ENCODE measurements around the gene ALDOC.

Gene ALDOC

DNA sequence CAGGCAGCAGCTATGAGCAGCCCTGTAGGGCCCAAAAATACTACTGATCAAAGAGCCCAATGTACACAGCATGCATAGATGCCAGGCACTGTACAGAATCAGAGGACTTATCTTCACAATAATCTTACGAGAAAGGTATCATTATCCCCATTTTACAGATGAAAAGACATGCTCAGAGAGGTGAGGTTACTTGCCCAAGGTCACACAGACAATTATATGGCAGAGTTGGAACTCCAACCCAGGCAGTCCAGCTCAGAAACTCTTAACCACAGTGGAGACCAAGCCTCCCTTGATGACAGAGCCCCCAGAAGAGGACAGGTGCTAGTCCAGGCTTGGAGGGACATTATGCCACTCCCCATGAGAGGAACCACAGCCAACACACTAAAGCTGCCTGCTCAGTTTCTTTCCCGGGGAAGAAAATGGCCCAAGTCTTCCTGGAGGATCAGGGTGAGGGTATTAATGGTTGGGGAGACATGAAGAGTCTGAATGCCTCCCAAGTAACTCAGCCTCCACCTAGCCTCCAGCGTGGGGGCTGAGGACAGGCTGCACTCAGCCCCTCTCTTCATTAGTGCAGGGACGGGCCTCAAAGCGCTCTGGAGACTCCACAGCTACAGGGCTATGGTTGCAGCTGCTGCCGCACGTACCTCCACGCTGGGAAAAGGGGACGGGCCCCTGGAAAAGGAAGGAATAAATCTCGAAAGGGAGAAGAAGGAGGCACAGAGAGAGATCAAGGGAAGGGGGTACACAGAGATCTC lies 25.1 kb downstream of the ALDOC start:
- DNase-seq: no peak

- no peak for DNase-seq
Measured at GRCh38 chr17:28550858-28551257, 25.8 kb downstream of the ALDOC start.

GRCh38 chr17:28549236-28550132 lies 27.2 kb downstream of the ALDOC start:
- no peak for DNase-seq

DNA sequence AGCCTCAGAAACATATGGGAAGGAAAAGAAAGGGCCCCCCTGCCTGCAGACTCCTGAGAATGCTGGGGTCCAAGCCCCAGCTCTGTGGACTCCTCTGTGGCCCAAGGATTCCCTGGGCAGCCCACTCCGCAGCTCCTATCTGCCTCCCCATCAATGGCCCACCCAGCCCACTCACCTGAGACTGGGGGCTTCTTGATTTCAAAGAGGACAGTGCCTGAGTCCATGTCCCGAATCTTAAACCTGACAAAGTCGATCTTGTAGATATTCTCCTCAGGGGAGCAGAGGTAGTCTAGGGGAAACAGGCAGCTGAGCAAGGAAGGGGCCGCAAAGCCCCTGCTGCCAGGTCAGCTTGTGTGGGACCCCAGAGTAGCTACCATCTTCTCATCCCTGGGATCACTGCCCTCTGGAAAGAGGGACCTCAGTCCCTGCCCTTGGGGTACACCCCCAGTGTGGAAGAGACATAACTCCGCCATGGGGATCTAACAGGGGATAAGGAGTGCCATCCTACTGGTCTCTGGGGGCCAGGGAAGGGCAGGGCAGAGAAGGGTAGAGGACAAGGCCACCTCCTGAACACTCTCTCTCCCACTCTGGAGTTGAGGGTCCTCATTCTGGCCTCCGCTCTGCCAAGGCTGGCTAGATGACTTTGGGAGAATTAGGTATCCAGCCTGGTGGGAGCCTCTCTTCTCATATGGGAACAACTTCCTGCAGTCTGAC lies 28.1 kb downstream of the ALDOC start:
- DNase-seq: no peak

DNA sequence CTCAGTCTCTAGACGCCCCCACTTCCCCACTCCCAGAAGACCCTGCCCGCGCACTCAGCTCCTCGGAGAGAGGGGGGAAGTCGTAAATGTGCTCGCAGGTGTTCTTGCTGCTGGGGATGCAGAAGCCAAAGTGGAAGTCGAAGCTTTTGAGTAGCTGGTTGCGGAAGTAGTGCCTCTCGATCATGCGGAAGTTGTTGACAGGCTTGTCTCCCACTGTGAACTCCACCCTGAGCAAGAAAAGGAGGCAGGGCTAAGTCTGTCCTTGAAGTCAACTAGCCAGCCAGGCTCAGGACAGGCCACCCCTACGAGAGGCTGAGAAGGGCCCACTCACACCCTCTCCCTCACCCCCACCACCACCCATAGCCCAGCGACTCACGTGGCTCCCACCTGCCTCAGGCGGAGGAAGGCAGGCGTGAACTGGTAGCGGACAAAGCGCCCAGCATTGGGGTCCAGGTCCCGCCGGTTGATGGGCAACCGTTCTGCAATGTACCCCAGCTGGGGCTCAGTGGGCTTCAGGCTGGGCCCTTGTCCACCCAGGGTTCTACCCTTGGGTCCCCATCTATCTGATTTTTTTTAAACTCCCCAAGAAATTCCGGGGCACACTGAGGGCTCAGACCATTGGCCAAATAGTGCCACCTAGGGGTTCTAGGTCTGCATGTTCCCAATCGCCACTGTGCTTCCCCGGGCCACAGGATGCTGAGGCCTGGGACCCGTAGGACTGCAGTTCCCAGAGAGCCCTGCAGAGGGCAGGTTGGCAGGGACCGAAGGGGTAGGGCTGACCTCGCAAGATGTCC lies 28.9 kb downstream of the ALDOC start:
- no peak for DNase-seq

GRCh38 chr17:28547096-28547622 lies 29.5 kb downstream of the ALDOC start:
- no peak for DNase-seq

DNA sequence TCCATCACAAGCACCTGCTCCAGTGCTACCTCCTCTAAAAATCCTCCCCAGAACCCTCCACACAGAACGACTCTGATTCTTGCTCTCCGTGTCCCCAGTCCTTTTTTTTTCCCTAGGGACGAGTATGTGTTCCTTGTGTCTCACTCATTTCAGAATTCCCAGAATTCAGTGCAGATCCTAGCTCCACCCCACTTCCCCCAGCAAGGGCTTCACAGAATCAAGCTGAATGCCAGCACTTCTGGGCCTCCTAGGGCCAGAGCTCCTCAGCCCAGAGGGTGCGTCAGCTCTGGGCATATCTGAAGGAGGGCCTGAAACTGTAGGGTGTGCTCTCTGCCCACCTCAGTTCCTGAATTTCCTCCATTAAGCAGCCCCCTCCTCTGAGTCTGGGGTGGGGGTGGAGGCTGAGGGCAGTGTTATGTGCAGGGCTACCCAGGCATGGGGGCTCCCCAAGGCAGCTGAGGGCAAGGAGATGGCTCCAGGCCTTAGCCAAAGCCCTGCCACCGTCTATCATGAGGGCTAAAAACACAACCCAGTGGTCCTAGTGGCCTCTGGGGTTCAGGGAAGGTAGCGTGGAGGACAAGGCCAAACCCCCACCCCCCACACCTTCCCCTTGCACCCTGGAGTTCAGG lies 30.8 kb downstream of the ALDOC start:
- DNase-seq: no peak

DNA sequence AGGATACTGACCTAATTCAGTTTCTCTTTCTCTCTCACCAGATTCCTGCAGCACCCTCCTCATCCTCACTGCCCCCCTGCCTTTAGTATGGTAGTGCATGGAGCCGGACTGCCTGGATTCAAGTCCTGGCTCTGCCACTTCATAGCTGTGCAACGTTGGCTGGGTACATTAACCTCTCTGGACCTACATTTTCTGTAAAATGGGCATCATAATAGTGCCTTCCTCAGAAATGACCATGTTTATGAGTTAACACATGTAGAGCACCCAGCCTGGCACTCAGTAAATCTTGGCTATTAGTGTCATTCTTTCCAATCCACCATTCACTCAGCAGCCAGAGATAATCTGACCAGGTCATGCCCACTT lies 31.6 kb downstream of the ALDOC start:
- DNase-seq: no peak

DNA sequence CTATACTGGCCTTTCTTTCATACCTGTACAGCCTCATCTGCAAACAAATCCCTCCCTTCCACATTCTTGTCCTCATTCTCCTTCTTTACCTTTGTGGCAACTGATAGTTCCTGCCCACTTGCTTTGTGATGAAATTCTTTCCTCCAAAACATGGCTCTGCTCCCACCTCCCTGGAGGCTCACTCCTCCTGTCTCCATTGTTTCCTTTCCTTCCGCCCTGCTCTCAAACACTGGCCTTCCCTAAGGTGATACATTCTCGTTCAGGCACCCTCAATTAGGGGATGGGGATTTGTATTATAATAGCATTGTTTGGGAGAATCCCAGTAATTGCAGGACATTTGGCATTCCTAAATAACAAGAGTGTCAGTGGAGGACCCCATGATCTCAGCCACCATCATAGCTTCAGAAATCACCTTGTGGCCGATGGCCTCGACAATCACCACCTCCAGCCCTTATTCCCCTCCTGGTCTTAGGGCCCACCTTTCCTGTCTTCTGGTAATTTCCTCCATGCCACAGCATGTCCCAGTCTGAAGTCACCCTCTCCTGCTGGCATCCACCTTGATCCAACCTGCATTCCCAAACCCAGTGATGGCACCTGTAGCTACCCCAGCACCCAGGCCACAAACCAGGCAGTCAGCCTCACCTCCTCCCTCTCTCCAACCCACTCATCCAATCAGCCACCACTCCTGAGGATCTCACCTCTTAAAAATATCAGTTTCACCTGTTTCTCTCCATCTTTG lies 32.1 kb downstream of the ALDOC start:
- no peak for DNase-seq

DNA sequence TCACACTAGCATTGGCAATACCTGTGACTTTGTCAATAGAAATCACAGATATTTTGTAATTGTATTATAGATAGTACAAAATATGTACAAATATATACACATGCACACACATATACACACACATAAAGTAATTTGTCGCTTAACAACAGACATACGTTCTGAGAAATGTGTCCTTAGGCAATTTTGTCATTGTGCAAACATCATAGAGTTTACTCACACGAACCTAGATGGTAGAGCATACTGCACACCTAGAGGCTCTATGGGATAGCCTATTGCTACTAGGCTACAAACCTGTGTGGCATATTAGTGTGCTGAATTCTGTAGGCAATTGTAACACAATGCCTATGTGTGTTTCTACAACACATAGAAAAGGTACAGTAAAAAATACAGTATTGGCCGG lies 35.3 kb downstream of the ALDOC start:
- DNase-seq: no peak

DNA sequence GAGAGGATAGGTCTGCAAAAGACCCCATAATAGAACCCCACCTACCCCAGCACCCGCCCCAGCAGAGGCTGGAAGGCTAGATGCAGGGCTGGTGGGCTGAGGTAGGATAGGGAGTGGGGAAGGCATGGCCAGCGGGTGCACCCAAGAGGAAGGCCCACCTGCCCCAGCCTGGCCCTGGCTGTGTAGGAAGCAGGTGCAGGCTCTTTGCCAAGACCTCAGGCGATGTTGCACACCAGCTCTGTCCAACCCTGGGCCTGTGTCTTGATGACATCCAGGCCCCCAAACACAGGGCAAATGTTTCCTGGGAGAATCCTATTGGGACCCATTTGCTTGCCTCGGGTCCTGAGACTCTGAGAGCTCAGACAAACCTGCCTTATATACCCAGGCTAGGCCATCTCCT lies 36.5 kb downstream of the ALDOC start:
- DNase-seq: no peak

DNA sequence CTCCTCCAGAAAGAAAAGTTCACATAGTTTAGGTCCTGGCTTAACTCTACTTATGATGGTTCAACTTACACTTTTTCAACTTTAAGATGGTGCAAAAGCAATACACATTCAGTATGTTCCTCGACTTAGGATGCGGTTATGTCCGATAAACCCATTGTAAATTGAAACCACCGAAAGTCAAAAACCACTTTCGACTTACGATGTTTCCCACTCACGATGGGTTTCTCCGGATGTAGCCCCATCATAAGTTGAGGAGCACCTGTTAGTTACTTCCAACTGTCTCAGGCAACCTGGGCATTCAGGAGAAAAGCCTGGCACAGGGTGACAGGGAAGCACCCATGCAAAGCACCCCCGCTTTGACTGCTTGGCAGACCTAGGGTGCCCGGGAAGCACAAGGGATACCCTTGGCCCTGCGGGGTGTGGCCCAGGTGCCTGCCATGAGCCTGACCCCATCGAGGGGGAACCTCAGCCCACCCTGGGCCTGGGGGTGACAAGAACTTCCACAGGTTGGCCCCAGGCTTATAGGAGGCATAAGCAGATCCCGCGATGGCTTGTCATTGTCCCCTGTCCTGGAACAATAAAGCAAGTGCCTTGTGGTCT lies 38.3 kb downstream of the ALDOC start:
- no peak for DNase-seq

DNA sequence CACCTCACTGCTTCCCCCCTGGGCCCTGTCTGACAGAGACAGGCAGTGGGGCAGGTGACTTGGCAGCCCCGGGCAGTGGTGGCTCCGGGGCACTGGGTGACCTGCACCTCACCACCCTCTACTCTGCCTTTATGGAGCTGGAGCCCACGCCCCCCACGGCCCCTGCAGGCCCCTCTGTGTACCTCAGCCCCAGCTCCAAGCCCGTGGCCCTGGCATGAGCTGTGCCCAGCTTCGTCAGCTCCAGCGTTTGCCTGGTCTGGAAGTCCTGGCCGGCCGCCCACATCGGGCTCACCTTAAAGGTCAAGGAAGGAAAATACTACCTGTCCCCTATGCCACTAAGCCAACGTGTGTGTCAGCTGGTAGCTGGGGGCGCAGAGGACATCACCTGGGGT lies 39.5 kb downstream of the ALDOC start:
- DNase-seq: no peak

DNA sequence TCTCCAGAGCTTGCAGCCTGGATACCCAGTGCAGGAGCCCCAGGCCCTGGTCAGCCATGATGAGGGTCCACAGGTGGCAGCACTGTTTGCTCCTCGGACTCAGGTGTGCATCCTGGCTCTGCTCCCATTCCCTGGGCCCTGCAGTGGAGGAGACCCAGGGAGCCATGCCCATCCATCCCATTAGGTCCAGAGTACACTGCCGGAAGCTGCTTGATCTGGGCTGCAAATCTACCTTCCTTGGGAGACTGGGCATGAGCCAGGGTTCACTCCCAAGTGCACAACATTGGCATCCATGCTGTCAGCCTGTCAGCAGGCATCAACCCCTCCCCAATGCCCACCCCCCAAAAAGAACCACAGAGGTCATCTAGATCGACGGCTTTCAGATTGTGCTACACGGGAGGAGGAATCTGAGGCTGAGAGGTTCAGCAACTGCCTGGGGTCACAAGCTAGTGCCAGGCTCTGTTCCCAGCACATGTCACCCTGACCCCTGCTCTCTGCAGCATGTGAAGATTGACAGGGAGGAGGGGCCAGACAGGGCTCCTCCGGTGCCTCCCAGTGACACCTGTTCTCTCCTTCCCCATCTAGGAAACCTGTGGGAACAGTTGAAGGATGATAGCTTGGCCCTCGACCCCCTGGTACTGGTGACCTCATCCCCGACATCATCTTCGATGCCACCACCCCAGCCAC lies 40.0 kb downstream of the ALDOC start:
- DNase-seq: no peak

- no peak for DNase-seq
Measured at GRCh38 chr17:28534740-28535375, 41.8 kb downstream of the ALDOC start.

DNA sequence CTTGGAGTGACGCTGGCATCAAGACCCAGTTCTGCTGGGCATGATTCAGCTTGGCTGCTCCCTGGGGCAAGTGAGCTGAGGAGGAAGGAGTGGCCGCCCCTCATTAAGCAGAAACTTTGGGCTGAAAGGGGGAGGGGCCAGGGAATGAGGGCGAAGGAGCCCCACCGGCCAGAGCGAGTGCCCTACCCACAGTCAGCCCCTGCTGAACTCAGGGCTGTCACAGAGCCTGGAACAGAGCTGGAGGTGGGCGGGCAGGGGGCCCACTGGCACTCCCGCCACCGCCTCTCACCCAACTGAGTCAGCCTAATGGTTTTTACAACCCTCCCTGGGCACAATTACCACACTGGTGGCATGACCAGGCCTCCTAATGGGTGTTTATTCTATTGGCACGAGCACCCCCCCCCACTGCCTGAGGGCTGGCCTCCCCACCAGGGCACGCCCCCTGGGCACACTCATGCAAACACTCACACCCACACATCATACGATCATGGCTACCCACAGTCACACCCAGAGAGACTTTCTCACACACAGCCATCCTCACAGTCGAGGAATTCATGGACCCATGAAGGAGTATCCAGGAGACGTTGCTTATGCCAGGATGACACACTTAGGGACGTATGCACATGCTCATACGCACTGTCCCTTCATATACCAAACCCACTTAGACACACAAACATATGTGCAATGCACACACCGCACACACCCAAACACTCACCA lies 43.4 kb downstream of the ALDOC start:
- DNase-seq: no peak

- no peak for DNase-seq
Measured at GRCh38 chr17:28532050-28532960, 44.4 kb downstream of the ALDOC start.

DNA sequence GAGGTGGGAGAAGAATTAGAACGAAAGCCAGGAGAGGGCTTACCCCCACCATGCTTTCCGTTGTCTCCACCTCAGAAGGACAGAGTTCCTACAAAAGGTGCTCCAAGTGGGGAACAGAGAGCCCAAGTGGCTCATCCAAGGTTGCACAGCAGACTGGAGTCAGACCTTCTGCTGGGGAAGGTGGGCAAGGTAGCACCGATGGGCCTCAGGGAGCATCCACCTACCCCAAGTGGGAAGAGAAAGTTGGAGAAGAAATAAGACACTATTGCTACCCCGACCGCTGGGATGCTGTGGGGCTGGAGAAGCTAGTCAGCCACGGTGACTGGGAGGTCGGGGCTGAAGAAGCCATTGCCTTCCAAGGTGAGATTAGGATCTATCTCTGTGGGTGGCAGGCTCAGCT lies 45.8 kb downstream of the ALDOC start:
- DNase-seq: no peak
